Spleen (tissue), 7 donors: Measurements from ENCODE around the gene GUK1.

ENCODE experiments used
- POLR2A ChIP-seq, 3 donors: fragments of 450-650 bp; IDR thresholded peaks; one replicate each; pipeline ENCODE4 v1.5.1; 2017; ENCODE audit warnings: antibody characterized with exemption in 3 of 3, mild to moderate bottlenecking in 1 of 3
- POLR2AphosphoS5 ChIP-seq, 3 donors: sonication (generic); formaldehyde crosslinking; IDR thresholded peaks; one replicate each; pipeline ENCODE4 v1.5.1; 2017; ENCODE audit warnings: antibody characterized with exemption in 3 of 3
- TF ChIP-seq, protein P1 (sequence below), 11 experiments: fragments of 200-600 bp in 7 of 11; fragments of 450-650 bp in 4 of 11; sonication (generic) in 4 of 11; IDR thresholded peaks in 8 of 11; conservative IDR thresholded peaks in 3 of 11; 1 replicate in 7 of 11; 2 replicates in 4 of 11; pipeline versions ENCODE4 v1.4.0 to v1.8.0; 2016 to 2021; ENCODE audit warnings: antibody characterized with exemption in 11 of 11, inconsistent platforms in 4 of 11, mild to moderate bottlenecking in 1 of 11
- donor health status: DM: no; HTN: no; CAD: no; lungs with moderate emphysema.
- donor health status: DM: no; HTN: no; CAD: no.
- donor health status: DM: no; HTN: no; CAD: no.

DNA sequence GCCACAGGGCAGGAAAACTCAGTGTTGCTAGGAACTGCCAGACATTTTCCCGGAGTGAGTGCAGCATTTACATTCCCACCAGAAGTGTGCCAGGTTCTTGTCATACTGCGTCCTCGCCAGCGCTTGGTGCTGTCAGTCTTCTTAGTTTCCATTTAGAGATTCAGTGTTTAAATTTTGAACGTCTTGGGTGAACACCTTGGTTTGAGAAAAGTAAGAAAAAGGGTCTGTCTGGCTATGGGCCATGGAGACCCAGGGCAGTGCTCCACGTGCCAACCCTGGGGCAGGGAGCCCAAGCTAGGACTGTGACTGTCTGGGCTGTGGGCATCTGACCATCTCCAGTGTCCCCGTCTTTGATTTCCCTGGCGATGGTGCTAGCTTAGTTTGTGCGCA, 41.6 kb downstream of the GUK1 start:
- TF ChIP-seq POLR2A (IDR thresholded peaks at IDR 0.05) (no peak), POLR2AphosphoS5 (IDR thresholded peaks at IDR 0.05) (no peak)
- TF ChIP-seq, protein P1, sequence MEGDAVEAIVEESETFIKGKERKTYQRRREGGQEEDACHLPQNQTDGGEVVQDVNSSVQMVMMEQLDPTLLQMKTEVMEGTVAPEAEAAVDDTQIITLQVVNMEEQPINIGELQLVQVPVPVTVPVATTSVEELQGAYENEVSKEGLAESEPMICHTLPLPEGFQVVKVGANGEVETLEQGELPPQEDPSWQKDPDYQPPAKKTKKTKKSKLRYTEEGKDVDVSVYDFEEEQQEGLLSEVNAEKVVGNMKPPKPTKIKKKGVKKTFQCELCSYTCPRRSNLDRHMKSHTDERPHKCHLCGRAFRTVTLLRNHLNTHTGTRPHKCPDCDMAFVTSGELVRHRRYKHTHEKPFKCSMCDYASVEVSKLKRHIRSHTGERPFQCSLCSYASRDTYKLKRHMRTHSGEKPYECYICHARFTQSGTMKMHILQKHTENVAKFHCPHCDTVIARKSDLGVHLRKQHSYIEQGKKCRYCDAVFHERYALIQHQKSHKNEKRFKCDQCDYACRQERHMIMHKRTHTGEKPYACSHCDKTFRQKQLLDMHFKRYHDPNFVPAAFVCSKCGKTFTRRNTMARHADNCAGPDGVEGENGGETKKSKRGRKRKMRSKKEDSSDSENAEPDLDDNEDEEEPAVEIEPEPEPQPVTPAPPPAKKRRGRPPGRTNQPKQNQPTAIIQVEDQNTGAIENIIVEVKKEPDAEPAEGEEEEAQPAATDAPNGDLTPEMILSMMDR (IDR thresholded peaks at IDR 0.05 in 8 of 11, conservative IDR thresholded peaks at IDR 0.05 in 3 of 11) = no peak
